Measurements from ENCODE around the gene BRD9. TPM values are rescaled to one million over a fixed set of nuclear protein-coding genes. Genes with fewer than 3 reads are reported as not detected.

BRD9 gene
- total RNA-seq, 2 experiments from 2014 or later, result 46.6 to 51.7 TPM

- intact Hi-C loops (cut with micrococcal nuclease), result no loop called here
- CTCF ChIA-PET, result interaction anchor here (1.4 to 4.3 kb wide), 2 partner anchors 12 to 281 kb away, joined by 3 to 25 read pairs; no protein-coding TSS in a partner anchor
- POLR2A ChIA-PET, result interaction anchor here (1.1 to 1.3 kb wide), 4 partner anchors 8 to 219 kb away, joined by 3 to 4 read pairs (median 4); no protein-coding TSS in a partner anchor
- DNase-seq (peak; percentile 22), ATAC-seq (peak; percentile 7)
- Mint-ChIP-seq H3K4me3 (peak overlapping the region; percentile 87), H3K27me3 (no peaks in the 10 kb centered on the region), H3K36me3 (ENCODE audit: low read depth) (peaks cover 67% of the 10 kb centered on the region), H3K27ac (peak overlapping the region; percentile 88), H3K9me3 (no peaks in the 10 kb centered on the region), H3K4me1 (ENCODE audit: low read depth) (peaks cover 32% of the 10 kb centered on the region)
- TF ChIP-seq, protein P1, sequence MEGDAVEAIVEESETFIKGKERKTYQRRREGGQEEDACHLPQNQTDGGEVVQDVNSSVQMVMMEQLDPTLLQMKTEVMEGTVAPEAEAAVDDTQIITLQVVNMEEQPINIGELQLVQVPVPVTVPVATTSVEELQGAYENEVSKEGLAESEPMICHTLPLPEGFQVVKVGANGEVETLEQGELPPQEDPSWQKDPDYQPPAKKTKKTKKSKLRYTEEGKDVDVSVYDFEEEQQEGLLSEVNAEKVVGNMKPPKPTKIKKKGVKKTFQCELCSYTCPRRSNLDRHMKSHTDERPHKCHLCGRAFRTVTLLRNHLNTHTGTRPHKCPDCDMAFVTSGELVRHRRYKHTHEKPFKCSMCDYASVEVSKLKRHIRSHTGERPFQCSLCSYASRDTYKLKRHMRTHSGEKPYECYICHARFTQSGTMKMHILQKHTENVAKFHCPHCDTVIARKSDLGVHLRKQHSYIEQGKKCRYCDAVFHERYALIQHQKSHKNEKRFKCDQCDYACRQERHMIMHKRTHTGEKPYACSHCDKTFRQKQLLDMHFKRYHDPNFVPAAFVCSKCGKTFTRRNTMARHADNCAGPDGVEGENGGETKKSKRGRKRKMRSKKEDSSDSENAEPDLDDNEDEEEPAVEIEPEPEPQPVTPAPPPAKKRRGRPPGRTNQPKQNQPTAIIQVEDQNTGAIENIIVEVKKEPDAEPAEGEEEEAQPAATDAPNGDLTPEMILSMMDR (IDR thresholded peaks at IDR 0.05), result no peak
These were observed 686 bp downstream of the BRD9 start for GRCh38 chr5:891837-892393.

- H3K4me1 Mint-ChIP-seq (ENCODE audit: low read depth), result peaks cover 32% of the 10 kb centered on the region
- DNase-seq, result no peak
- H3K9me3 Mint-ChIP-seq, result no peaks in the 10 kb centered on the region
- peaks cover 67% of the 10 kb centered on the region for H3K36me3 Mint-ChIP-seq (ENCODE audit: low read depth)
- ATAC-seq, result no peak
- H3K27ac Mint-ChIP-seq, result peak overlapping the region; percentile 88
- H3K4me3 Mint-ChIP-seq, result peak overlapping the region; percentile 87
- CTCF ChIA-PET, result interaction anchor here (1.3 to 4.3 kb wide), 3 partner anchors 12 to 281 kb away, joined by 3 to 25 read pairs (median 3); no protein-coding TSS in a partner anchor
- TF ChIP-seq, protein P1 (IDR thresholded peaks at IDR 0.05), result no peak
- H3K27me3 Mint-ChIP-seq, result no peaks in the 10 kb centered on the region
- intact Hi-C loops (cut with micrococcal nuclease), result no loop called here
- POLR2A ChIA-PET, result interaction anchor here (0.8 to 1.2 kb wide), 2 partner anchors 8 to 19 kb away, joined by 3 read pairs; no protein-coding TSS in a partner anchor
These were observed 1.3 kb downstream of the BRD9 start for GRCh38 chr5:891117-891836.

DNA sequence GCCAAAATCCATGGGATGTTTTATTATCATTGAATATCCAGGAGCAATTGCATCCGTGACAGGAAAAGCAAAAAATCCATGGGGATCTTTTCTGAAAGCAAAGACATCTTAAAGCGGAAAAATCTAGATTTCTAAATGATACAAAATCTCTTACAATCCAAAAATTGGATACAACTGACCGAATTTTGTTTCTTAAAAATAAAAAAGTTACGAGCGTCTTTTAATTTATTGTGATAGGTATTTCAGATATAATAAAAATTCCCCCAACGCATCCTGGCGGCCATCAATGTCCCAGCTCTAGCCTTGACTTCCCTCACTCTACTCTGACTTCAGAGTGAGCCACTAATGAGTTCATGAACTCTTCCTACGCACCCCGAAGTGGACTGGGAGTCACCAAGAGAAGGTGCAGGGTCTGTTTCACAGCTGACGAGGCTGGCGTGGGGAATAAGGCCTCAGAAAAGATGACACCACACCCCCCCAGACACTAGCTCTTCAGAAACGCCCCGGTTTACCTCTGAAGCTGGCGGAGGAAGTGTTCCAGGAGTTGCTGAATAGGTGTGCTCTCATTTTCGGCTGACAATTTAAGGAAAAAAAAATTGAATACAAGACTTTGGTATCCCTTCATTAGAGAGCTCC is 3.4 kb downstream of the BRD9 start:
- Mint-ChIP-seq H3K4me3 (no peak overlapping the region), H3K27me3 (no peaks in the 10 kb centered on the region), H3K4me1 (ENCODE audit: low read depth) (peaks cover 30% of the 10 kb centered on the region), H3K9me3 (no peaks in the 10 kb centered on the region), H3K27ac (no peak overlapping the region), H3K36me3 (ENCODE audit: low read depth) (peaks cover 69% of the 10 kb centered on the region)
- no peak for ATAC-seq
- DNase-seq, result no peak
- TF ChIP-seq, protein P1 (IDR thresholded peaks at IDR 0.05), result no peak
- POLR2A ChIA-PET, result no interaction called here
- CTCF ChIA-PET, result interaction anchor here (0.7 to 1.8 kb wide), 2 partner anchors 14 to 16 kb away, joined by 3 read pairs; no protein-coding TSS in a partner anchor
- intact Hi-C loops (cut with micrococcal nuclease), result no loop called here

- POLR2A ChIA-PET, result no interaction called here
- intact Hi-C loops (cut with micrococcal nuclease), result no loop called here
- TF ChIP-seq, protein P1 (IDR thresholded peaks at IDR 0.05), result no peak
- CTCF ChIA-PET, result interaction anchor here (0.7 to 1.8 kb wide), 2 partner anchors 14 to 16 kb away, joined by 3 read pairs; no protein-coding TSS in a partner anchor
- no peak overlapping the region for H3K27ac Mint-ChIP-seq
- ATAC-seq (no peak), DNase-seq (no peak)
- H3K9me3 Mint-ChIP-seq, result no peaks in the 10 kb centered on the region
- H3K4me3 Mint-ChIP-seq, result no peak overlapping the region
- peaks cover 25% of the 10 kb centered on the region for H3K4me1 Mint-ChIP-seq (ENCODE audit: low read depth)
- H3K27me3 Mint-ChIP-seq, result no peaks in the 10 kb centered on the region
- H3K36me3 Mint-ChIP-seq (ENCODE audit: low read depth), result peaks cover 69% of the 10 kb centered on the region
These were observed 4.0 kb downstream of the BRD9 start for GRCh38 chr5:888638-889035.

Data from activated CD8-positive, alpha-beta T cell treated with anti-CD3 and anti-CD28 coated beads for 36 hours (primary cell).